ENCODE results near the gene DHRS9. TPM values are rescaled to one million over a fixed set of nuclear protein-coding genes. Genes with fewer than 3 reads are reported as not detected.

The DHRS9 gene
- total and polyA plus RNA-seq, 2 of the 4 experiments (the other 2 are of a cell fraction), result not detected

DNA sequence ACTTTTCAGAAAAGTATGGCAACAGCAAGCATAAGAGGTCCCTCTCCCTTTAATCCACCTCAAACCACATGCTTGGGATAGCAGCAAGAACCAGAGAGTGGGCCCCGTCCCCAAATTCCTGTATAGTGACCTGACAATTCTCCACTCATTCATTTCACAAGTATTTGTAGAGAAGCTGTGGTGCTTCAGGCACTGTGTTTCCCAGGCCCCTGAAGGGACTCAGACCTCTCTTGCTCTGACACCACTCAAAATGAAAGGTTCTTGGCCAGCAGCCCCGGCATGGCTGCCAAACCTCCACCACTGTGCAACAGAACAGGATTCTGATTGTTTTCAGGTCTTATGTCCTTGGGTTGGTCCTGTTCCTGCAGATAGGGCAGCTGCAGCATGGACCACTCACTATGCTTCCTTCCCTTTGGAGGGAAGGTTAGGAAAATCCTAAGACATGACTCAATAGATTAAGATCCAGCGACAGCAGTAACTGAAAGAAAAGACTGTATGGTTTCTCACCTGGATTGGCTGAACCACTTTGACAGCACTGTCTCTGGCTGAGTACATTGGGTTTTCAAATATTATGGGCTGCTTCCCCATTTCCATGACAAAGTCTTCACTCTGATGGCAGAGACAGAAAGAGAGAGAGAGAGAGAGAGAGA is 67.6 kb downstream of the DHRS9 start:
- H3K9me3 ChIP-seq (ENCODE audit: control insufficient read depth, insufficient read depth, low read length), result no peaks in the 10 kb centered on the region
- no peaks in the 10 kb centered on the region for H3K27me3 ChIP-seq (ENCODE audit: control insufficient read depth, insufficient read depth, low read length)
- POLR2A ChIA-PET (ENCODE audit: unreplicated experiment), result no interaction called here
- H3K4me2 ChIP-seq (ENCODE audit: low read depth, low read length), result no peak overlapping the region
- DNase-seq, result no peak
- H3K56ac ChIP-seq (ENCODE audit: extremely low read depth, insufficient read depth, low read length), result no peak overlapping the region
- H2AK5ac ChIP-seq (ENCODE audit: low read depth, low read length), result no peak overlapping the region
- H3K18ac ChIP-seq (ENCODE audit: low read depth, low read length), result no peak overlapping the region
- no peak overlapping the region for H2BK20ac ChIP-seq (ENCODE audit: low read depth, low read length)
- BruUV-seq (replicated peaks), result no TSS peak
- H3K79me1 ChIP-seq (ENCODE audit: low read depth in 1 of 2, low read length in 2 of 2), result no peaks in the 10 kb centered on the region
- intact Hi-C loops (cut with micrococcal nuclease) (no loop called here), in situ Hi-C loops (cut with MboI; ENCODE audit: low sequenced_read_pairs) (no loop called here), dilution Hi-C loops (cut with HindIII; ENCODE audit: low sequenced_read_pairs, unreplicated experiment) (no loop called here)
- no peak overlapping the region for H3K27ac ChIP-seq (ENCODE audit: insufficient read depth, low read length)
- no peak overlapping the region for H4K8ac ChIP-seq (ENCODE audit: low read depth in 2 of 2, low read length in 2 of 2)
- WGBS, 2 experiments (ENCODE audit: extremely low coverage in 2 of 2, insufficient read length in 1 of 2), result 20% methylated on average over 1 of the region's 3 CpGs; no CpG with 5 or more reads in 1 of the 2 experiments
- H3K14ac ChIP-seq (replicated peaks; ENCODE audit: low read depth, low read length), result no peak overlapping the region
- H3K9ac ChIP-seq (ENCODE audit: low read depth, low read length), result no peak overlapping the region
- CTCF ChIA-PET, result no interaction called here
- H2AFZ ChIP-seq (replicated peaks; ENCODE audit: low read length, poor library complexity), result no peak overlapping the region
- no peak overlapping the region for H4K91ac ChIP-seq (ENCODE audit: insufficient read depth, low read depth, low read length)
- H2BK5ac ChIP-seq (ENCODE audit: low read depth, low read length, poor library complexity, severe bottlenecking), result no peak overlapping the region
- no peaks in the 10 kb centered on the region for H3K36me3 ChIP-seq (ENCODE audit: control insufficient read depth, insufficient read depth, low read length)
- H3K4me1 ChIP-seq (ENCODE audit: control insufficient read depth, insufficient read depth, low read length), result no peaks in the 10 kb centered on the region
- no peak overlapping the region for H4K5ac ChIP-seq (ENCODE audit: low read depth, low read length)
- no peak overlapping the region for H2AK9ac ChIP-seq (replicated peaks; ENCODE audit: low read depth, low read length, poor library complexity)
- no peak overlapping the region for H3K23ac ChIP-seq (ENCODE audit: low read depth, low read length)
- no peak overlapping the region for H2BK120ac ChIP-seq (ENCODE audit: low read depth, low read length)
- no peak overlapping the region for H3K4me3 ChIP-seq (ENCODE audit: insufficient read depth, low read depth, low read length)
- H3K4ac ChIP-seq (ENCODE audit: low read depth, low read length), result no peak overlapping the region
- no peaks in the 10 kb centered on the region for H4K20me1 ChIP-seq (ENCODE audit: insufficient read depth, low read length)
- H3K9me1 ChIP-seq (ENCODE audit: insufficient read depth, low read length), result no peaks in the 10 kb centered on the region
- ATAC-seq (ENCODE audit: low read depth), result no peak
- H2BK15ac ChIP-seq (ENCODE audit: low read depth, low read length), result no peak overlapping the region
- no peak for TF ChIP-seq RCOR1 (IDR thresholded peaks at IDR 0.05; ENCODE audit: insufficient replicate concordance, low read length)
- TF ChIP-seq, protein P1, sequence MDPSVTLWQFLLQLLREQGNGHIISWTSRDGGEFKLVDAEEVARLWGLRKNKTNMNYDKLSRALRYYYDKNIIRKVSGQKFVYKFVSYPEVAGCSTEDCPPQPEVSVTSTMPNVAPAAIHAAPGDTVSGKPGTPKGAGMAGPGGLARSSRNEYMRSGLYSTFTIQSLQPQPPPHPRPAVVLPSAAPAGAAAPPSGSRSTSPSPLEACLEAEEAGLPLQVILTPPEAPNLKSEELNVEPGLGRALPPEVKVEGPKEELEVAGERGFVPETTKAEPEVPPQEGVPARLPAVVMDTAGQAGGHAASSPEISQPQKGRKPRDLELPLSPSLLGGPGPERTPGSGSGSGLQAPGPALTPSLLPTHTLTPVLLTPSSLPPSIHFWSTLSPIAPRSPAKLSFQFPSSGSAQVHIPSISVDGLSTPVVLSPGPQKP (IDR thresholded peaks at IDR 0.05; ENCODE audit: borderline replicate concordance, low read depth, low read length), result no peak
- no peak for TF ChIP-seq MAFK (IDR thresholded peaks at IDR 0.05; ENCODE audit: low read depth, low read length)
- no peak for TF ChIP-seq POLR2A (IDR thresholded peaks at IDR 0.05; ENCODE audit: low read depth, low read length)
- no peak for TF ChIP-seq RAD21 (IDR thresholded peaks at IDR 0.05; ENCODE audit: low read length)
- no peak for TF ChIP-seq RFX5 (IDR thresholded peaks at IDR 0.05; ENCODE audit: low read depth, low read length)
